ENCODE measurements around the gene LCORL.

DNA sequence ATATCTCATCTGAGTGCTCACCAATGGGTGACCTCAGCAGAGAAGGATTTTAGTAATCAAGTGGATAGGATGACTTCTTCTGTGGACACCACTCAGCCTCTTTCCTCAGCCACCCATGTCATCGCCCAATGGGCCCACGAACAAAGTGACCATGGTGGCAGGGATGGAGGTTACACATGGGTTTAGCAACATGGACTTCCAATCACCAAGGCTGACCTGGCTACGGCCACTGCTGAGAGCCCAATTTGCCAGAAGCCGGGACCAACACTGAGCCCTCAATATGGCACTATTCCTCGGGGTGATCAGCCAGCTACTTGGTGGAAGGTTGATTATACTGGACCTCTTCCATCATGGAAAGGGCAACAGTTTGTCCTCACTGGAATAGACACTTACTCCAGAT, 97.4 kb downstream of the LCORL start:
- TF ChIP-seq USF1 (IDR thresholded peaks at IDR 0.05) (no peak), CREB1 (IDR thresholded peaks at IDR 0.05; ENCODE audit: low read depth) (no peak), TAF1 (IDR thresholded peaks at IDR 0.05; ENCODE audit: low read depth) (no peak), EP300 (IDR thresholded peaks at IDR 0.05; ENCODE audit: borderline replicate concordance) (no peak), CEBPB (IDR thresholded peaks at IDR 0.05) (no peak), RAD21 (IDR thresholded peaks at IDR 0.05; ENCODE audit: low read depth) (no peak)

Data from Ishikawa (cell line).